Measurements from ENCODE around the gene SPDL1.

Gene SPDL1

DNA sequence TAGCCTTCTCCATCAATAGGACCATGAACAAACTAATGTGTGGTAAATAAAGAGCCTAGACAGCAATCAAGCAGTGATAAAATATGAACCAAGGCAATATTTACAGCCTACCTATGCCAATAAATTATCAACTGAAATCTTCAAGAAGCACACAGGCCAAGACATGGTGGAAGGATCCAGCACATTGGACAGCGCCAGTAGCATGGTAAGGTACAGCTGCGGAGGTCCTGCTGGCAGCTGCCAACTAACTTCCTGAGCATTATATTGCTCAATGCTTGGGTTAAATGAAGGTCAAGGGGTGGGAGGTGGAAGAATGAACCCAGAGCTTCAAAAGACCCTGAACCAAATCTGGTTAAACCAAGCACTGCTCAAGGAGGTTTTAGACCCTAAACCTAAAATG lies 16.5 kb upstream of the SPDL1 start:
- peak; percentile 29 for DNase-seq (ENCODE audit: low read depth, low spot score)
- TF ChIP-seq, protein P1, sequence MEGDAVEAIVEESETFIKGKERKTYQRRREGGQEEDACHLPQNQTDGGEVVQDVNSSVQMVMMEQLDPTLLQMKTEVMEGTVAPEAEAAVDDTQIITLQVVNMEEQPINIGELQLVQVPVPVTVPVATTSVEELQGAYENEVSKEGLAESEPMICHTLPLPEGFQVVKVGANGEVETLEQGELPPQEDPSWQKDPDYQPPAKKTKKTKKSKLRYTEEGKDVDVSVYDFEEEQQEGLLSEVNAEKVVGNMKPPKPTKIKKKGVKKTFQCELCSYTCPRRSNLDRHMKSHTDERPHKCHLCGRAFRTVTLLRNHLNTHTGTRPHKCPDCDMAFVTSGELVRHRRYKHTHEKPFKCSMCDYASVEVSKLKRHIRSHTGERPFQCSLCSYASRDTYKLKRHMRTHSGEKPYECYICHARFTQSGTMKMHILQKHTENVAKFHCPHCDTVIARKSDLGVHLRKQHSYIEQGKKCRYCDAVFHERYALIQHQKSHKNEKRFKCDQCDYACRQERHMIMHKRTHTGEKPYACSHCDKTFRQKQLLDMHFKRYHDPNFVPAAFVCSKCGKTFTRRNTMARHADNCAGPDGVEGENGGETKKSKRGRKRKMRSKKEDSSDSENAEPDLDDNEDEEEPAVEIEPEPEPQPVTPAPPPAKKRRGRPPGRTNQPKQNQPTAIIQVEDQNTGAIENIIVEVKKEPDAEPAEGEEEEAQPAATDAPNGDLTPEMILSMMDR (IDR thresholded peaks at IDR 0.05; ENCODE audit: low read depth, low read length): no peak
- H3K4me3 ChIP-seq (ENCODE audit: low read depth, low read length): no peak overlapping the region
- in situ Hi-C loops (cut with HindIII; ENCODE audit: low sequenced_read_pairs): no loop called here

DNA sequence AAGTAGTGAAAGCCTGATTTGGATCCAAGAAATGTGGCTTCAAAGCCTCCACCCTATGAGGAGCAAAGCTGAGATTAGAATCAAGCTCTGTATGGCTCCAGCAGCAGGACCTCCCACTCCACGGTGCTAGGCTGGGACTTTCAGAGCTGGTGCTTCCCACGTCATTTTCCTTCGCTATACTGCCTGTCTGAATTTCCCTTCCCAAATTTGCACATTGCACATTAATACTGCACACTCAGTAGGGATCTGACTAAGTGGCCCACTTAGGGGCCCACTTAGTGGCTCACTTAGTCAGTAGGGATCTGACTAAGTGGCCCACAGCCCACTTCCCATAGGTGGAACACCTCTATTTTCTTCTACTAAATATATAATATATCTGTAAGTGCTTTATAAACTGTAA lies 14.1 kb upstream of the SPDL1 start:
- no peak for DNase-seq (ENCODE audit: low read depth, low spot score)
- in situ Hi-C loops (cut with HindIII; ENCODE audit: low sequenced_read_pairs): no loop called here
- TF ChIP-seq, protein P1 (IDR thresholded peaks at IDR 0.05; ENCODE audit: low read depth, low read length): no peak
- no peak overlapping the region for H3K4me3 ChIP-seq (ENCODE audit: low read depth, low read length)

DNA sequence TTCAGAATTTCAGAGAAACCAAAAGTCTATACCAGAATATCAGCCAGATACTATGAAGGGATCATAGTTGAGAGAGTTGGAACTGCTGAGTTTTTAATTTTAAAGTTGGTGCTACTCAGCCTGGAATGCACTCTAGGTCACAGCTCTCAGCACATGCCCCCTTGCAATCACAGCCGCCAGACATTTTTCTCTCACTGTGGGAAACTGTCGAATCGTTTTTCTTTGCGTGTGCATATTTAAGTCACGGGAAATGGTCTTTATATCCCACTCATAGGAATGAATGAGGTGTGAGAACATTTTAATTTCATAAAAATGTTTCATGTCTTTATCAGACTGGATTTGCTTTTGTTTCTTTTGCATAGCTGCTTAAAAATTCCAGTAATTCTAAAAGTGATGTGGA lies 12.2 kb upstream of the SPDL1 start:
- in situ Hi-C loops (cut with HindIII; ENCODE audit: low sequenced_read_pairs): no loop called here
- no peak overlapping the region for H3K4me3 ChIP-seq (ENCODE audit: low read depth, low read length)
- TF ChIP-seq, protein P1 (IDR thresholded peaks at IDR 0.05; ENCODE audit: low read depth, low read length): no peak
- DNase-seq (ENCODE audit: low read depth, low spot score): no peak

DNA sequence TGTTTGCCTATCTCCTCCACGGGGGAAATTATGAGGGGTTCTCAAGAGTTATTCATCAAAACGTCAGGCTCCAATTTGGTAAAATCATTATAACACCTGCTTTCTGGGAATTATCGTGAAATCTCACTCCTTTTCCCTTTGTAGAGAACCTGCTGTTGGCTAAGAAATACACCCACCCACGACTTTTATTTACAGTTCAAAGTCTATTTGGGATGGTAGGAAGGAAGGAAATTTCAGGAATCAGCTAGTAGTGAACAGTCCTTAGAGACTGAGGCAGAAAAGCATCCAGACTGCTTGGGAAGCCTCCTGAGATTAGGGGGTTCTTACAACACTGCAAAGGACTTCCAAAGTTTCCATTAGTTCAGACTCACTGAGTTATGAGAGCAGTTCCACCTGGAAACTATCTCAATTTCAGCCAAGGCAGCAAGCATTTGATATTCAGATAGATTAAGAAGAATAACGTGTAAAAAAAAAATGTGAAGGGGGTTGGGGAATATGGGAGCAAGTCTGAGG lies 9.4 kb upstream of the SPDL1 start:
- in situ Hi-C loops (cut with HindIII; ENCODE audit: low sequenced_read_pairs): no loop called here
- DNase-seq (ENCODE audit: low read depth, low spot score): no peak
- no peak overlapping the region for H3K4me3 ChIP-seq (ENCODE audit: low read depth, low read length)
- TF ChIP-seq, protein P1 (IDR thresholded peaks at IDR 0.05; ENCODE audit: low read depth, low read length): no peak

DNA sequence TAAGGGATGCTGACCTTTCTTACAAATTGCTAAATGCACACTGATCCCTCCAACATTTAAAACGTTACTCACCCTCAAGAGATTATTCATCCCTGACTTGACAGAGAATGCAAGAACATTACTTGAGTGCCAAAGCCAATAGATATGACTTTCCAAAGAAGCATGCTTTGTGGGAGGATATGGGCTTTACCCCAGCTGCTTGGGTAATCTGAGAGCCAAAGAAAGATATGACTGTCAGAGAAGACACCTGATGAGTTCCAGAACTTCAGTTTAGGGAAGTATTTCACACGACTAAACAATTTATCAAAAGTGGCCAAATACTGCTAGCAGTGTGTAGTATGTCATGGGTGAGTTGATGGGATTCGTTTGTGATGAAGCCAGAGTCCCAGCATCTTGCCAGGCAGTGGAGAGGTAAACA lies 7.4 kb upstream of the SPDL1 start:
- peak; percentile 80 for DNase-seq (ENCODE audit: low read depth, low spot score)

DNA sequence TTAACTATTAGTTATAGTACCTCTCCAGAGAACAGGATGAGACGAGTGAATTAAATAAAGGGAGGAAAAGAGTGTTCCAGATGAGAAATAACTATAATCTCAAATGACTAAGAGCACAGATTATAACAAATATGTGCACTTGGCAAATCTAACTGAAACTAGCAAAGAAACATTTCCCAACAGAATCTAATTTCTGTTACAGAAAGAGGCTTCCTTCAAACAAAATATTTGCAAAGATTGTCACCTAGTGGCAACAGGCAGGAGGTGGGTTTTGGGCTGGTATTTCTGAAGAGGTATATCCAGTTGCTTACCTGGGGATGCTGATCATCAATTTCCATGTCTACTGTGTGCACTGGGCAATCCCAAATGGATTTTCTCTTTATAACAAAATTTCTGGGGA lies 5.6 kb upstream of the SPDL1 start:
- TF ChIP-seq, protein P1 (IDR thresholded peaks at IDR 0.05; ENCODE audit: low read depth, low read length): peak; percentile 49
- DNase-seq (ENCODE audit: low read depth, low spot score): peak; percentile 13
- H3K4me3 ChIP-seq (ENCODE audit: low read depth, low read length): no peak overlapping the region
- in situ Hi-C loops (cut with HindIII; ENCODE audit: low sequenced_read_pairs): no loop called here

More for the DNA sequence above, 7.4 kb upstream of the SPDL1 start:
- TF ChIP-seq, protein P1 (IDR thresholded peaks at IDR 0.05; ENCODE audit: low read depth, low read length): no peak
- no peak overlapping the region for H3K4me3 ChIP-seq (ENCODE audit: low read depth, low read length)
- in situ Hi-C loops (cut with HindIII; ENCODE audit: low sequenced_read_pairs): no loop called here

DNA sequence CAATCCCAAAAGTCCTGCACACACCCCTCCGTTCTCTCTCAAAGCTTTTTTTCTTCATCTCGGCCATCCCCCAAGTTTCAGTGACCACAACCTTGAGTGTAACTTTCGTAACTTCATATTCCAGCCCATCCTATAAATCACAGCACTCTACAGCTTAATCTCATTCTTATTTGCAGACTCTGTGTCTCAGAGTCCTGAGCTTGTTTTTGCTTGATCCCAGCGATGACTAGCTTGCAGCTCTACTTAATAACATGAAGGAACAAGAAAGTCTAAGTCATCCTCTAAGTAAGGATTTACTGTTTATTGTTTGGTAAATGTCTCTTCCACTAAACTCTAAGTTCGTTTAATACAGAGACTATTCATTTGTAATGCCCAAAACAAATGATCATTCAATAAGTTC lies 2.6 kb upstream of the SPDL1 start:
- TF ChIP-seq, protein P1 (IDR thresholded peaks at IDR 0.05; ENCODE audit: low read depth, low read length): no peak
- no peak for DNase-seq (ENCODE audit: low read depth, low spot score)
- in situ Hi-C loops (cut with HindIII; ENCODE audit: low sequenced_read_pairs): no loop called here
- H3K4me3 ChIP-seq (ENCODE audit: low read depth, low read length): no peak overlapping the region
